ENCODE measurements around the gene LLGL1. TPM values are rescaled to one million over a fixed set of nuclear protein-coding genes. Genes with fewer than 3 reads are reported as not detected.

Gene LLGL1
- 10 to 100 TPM; 27.1 to 27.3 TPM for total RNA-seq

DNA sequence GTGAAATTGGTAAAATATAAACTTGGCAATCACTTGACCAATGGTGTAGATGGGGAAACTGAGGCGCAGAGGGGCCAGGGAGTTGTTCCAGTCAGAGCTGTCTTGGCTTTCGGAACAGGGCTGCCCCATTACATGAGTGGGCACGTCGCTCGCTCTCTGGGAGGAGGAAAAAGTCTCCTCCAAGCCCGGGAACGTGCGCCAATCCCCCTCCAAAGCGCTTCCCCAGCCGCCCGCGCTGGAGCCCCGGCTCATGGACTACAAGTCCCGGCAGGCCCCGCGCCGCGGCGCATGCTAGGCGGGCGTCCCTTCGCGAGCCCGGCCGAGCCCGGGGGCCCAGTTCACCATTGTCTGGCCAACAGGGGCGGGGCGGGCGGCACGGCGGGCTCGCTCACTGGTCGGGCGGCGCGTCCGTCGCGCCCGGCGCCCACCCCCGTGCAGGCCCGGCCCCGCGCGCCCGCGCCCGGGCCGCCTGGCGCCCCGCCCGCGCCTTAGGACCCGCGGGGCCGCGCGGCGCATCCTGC, at the start of gene LLGL1:
TSS of gene LLGL1 (plus strand) at position 515 of the 521 bp plus-strand sequence. CDS start 48 bp downstream, outside the sequence.
- H3K36me3 Mint-ChIP-seq (ENCODE audit: low read depth), result no peaks in the 10 kb centered on the region
- CTCF ChIA-PET, result no interaction called here
- H3K4me3 Mint-ChIP-seq, result peak within 1 kb of the TSS; percentile 86
- no peaks in the 10 kb centered on the region for H3K9me3 Mint-ChIP-seq (ENCODE audit: insufficient read depth)
- DNase-seq, result peak; percentile 97
- POLR2A ChIA-PET, result interaction anchor here (0.7 kb wide), 1 partner anchor 193 kb away, joined by 3 read pairs; no protein-coding TSS in a partner anchor
- H3K4me1 Mint-ChIP-seq (ENCODE audit: low read depth), result peaks cover 28% of the 10 kb centered on the region
- peak within 1 kb of the TSS; percentile 85 for H3K27ac Mint-ChIP-seq
- ATAC-seq, result peak; percentile 99
- H3K27me3 Mint-ChIP-seq (ENCODE audit: low read depth), result no peaks in the 10 kb centered on the region

DNA sequence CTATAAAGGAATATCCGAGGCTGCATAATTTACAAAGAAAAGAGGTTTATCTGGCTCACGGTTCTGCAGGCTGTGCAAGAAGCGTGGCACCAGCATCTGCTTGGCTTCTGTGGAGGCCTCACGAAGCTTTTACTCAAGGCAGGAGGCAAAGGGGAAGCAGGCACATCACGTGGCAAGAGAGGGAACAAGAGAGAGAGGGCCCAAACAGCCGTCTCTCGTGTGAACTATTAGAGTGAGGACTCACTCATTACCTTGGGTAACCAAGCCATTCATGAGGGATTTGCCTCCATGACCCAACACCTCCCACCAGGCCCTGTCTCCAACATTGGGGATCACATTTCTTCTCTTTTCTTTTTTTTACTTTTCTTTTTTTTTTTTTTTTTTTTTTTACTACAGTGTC, 49.3 kb upstream of the LLGL1 start:
- Mint-ChIP-seq H3K36me3 (ENCODE audit: low read depth) (no peaks in the 10 kb centered on the region), H3K4me3 (no peak overlapping the region), H3K27me3 (ENCODE audit: low read depth) (no peaks in the 10 kb centered on the region), H3K27ac (no peak overlapping the region), H3K4me1 (ENCODE audit: low read depth) (peaks cover 8% of the 10 kb centered on the region), H3K9me3 (ENCODE audit: insufficient read depth) (no peaks in the 10 kb centered on the region)
- no peak for ATAC-seq
- no peak for DNase-seq
- ChIA-PET CTCF (no interaction called here), POLR2A (no interaction called here)

DNA sequence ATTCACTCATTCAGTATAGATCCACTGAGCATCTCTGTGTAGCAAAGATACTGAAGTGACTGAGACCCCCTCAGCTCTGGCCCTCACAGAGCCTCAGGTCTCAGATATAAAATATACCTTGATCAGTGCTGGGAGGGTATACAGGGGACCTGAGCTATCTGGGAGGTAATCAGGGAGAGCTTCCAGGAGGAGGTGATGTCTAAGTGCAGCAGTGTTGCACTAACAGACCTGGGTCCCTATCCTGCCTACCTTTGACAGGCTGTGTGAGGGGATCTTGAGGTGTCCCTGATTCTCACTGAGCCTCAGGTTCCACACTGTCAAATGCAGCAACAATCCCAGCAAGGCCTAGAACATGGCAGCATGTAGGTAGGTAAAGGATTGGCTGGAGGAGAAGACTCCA, 48.3 kb upstream of the LLGL1 start:
- H3K27me3 Mint-ChIP-seq (ENCODE audit: low read depth), result no peaks in the 10 kb centered on the region
- H3K4me3 Mint-ChIP-seq, result no peak overlapping the region
- ATAC-seq (no peak), DNase-seq (no peak)
- no peak overlapping the region for H3K27ac Mint-ChIP-seq
- ChIA-PET CTCF (no interaction called here), POLR2A (interaction anchor here (0.9 kb wide), 1 partner anchor 12 kb away, joined by 3 read pairs; no protein-coding TSS in a partner anchor)
- H3K9me3 Mint-ChIP-seq (ENCODE audit: insufficient read depth), result no peaks in the 10 kb centered on the region
- peaks cover 17% of the 10 kb centered on the region for H3K4me1 Mint-ChIP-seq (ENCODE audit: low read depth)
- no peaks in the 10 kb centered on the region for H3K36me3 Mint-ChIP-seq (ENCODE audit: low read depth)

DNA sequence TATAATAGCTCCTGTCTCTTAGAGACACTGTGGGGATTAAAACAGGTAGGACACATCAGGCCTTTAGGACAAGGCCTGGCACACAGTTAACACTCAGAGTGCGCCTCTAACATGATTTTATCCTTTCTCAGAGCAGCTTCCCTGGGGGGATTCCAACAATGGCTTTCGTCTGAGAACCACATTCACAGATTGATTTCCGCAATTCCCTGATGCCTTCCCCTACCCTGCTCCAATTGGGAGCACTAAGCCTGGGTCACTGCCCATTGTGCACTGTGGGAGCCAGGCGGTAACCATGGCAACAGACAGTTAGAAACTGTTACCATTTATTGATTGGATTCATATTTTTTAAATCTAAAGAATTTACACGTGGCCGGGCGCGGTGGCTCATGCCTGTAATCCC, 47.7 kb upstream of the LLGL1 start:
- ATAC-seq (no peak), DNase-seq (no peak)
- no peaks in the 10 kb centered on the region for H3K36me3 Mint-ChIP-seq (ENCODE audit: low read depth)
- H3K9me3 Mint-ChIP-seq (ENCODE audit: insufficient read depth), result no peaks in the 10 kb centered on the region
- no peak overlapping the region for H3K4me3 Mint-ChIP-seq
- no peaks in the 10 kb centered on the region for H3K27me3 Mint-ChIP-seq (ENCODE audit: low read depth)
- H3K4me1 Mint-ChIP-seq (ENCODE audit: low read depth), result peaks cover 19% of the 10 kb centered on the region
- CTCF ChIA-PET, result no interaction called here
- H3K27ac Mint-ChIP-seq, result no peak overlapping the region
- POLR2A ChIA-PET, result interaction anchor here (0.9 kb wide), 1 partner anchor 12 kb away, joined by 3 read pairs; no protein-coding TSS in a partner anchor

DNA sequence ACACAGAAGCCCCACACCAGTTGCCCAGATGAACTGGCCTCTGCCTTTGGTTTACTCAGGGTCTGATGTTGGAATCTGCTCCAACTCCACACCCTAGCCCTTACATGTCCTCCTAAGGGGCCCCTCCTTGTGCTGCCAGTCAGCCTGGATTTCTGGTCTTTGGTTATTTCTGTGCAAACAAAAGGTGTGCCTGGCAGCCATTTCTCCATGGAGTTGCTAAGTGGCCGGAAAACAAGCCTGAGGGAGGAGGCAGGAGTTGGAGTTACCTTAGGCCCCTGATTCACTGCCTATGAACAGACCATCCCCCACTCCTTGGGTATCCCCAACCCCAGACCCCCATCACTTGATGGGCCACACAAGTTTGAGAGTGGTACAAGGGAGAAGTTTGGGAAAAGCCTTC, 46.2 kb upstream of the LLGL1 start:
- ATAC-seq, result no peak
- H3K27me3 Mint-ChIP-seq (ENCODE audit: low read depth), result no peaks in the 10 kb centered on the region
- H3K9me3 Mint-ChIP-seq (ENCODE audit: insufficient read depth), result no peaks in the 10 kb centered on the region
- no peak overlapping the region for H3K27ac Mint-ChIP-seq
- ChIA-PET POLR2A (no interaction called here), CTCF (no interaction called here)
- no peaks in the 10 kb centered on the region for H3K36me3 Mint-ChIP-seq (ENCODE audit: low read depth)
- H3K4me3 Mint-ChIP-seq, result no peak overlapping the region
- peaks cover 21% of the 10 kb centered on the region for H3K4me1 Mint-ChIP-seq (ENCODE audit: low read depth)
- no peak for DNase-seq

DNA sequence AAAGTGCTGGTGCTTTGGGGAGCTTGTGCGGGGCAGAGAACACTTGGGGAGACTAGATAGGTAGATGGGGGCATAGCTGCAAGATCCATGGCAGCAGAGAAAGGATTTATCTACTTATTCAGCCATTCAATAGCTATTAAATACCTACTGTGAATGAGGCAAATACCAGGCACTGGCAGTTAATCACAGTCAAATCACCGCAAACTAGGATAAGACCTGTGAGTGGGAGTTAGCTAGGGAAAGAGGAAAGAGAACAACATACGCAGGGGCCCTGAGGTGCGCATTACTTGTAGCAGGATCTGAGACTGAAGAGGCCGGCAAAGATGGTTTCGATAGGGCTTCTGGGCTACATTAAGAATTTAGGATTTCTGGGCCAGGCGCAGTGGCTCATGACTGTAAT, 45.6 kb upstream of the LLGL1 start:
- H3K36me3 Mint-ChIP-seq (ENCODE audit: low read depth), result peaks cover 5% of the 10 kb centered on the region
- no peak for DNase-seq

DNA sequence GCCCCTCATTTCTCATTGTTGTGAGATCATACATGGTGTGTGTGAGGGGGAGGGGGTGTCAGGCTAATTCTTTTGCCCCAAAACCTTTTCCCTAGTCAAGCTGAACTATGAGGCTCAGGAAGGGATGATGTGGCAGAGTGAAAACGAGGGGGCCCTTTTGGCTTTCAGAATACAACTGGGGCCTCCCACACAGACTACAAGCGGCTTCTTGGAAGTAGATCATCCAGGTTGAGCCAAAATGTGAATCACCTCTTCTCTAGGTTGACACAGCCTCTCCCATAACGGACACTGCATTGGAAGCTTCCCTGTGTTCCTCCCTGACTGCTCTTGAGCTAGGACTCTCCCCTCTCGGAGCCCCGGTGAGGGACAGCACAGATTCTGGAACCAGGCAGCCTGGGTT, 44.1 kb upstream of the LLGL1 start:
- CTCF ChIA-PET, result interaction anchor here (0.6 to 1.4 kb wide), 2 partner anchors 9 to 23 kb away, joined by 3 read pairs; no protein-coding TSS in a partner anchor
- DNase-seq (no peak), ATAC-seq (no peak)
- Mint-ChIP-seq H3K4me3 (peak overlapping the region; percentile 95), H3K36me3 (ENCODE audit: low read depth) (peaks cover 21% of the 10 kb centered on the region), H3K27me3 (ENCODE audit: low read depth) (no peaks in the 10 kb centered on the region), H3K4me1 (ENCODE audit: low read depth) (peaks cover 35% of the 10 kb centered on the region), H3K9me3 (ENCODE audit: insufficient read depth) (no peaks in the 10 kb centered on the region), H3K27ac (peak overlapping the region; percentile 100)
- POLR2A ChIA-PET, result interaction anchor here (3.8 kb wide), 1 partner anchor 11 kb away, joined by 15 read pairs; no protein-coding TSS in a partner anchor

More for the DNA sequence above, 45.6 kb upstream of the LLGL1 start:
- H3K27me3 Mint-ChIP-seq (ENCODE audit: low read depth), result no peaks in the 10 kb centered on the region
- no peak for ATAC-seq
- H3K9me3 Mint-ChIP-seq (ENCODE audit: insufficient read depth), result no peaks in the 10 kb centered on the region
- H3K4me3 Mint-ChIP-seq, result no peak overlapping the region
- CTCF ChIA-PET, result no interaction called here
- POLR2A ChIA-PET, result no interaction called here
- H3K27ac Mint-ChIP-seq, result no peak overlapping the region
- peaks cover 22% of the 10 kb centered on the region for H3K4me1 Mint-ChIP-seq (ENCODE audit: low read depth)

DNA sequence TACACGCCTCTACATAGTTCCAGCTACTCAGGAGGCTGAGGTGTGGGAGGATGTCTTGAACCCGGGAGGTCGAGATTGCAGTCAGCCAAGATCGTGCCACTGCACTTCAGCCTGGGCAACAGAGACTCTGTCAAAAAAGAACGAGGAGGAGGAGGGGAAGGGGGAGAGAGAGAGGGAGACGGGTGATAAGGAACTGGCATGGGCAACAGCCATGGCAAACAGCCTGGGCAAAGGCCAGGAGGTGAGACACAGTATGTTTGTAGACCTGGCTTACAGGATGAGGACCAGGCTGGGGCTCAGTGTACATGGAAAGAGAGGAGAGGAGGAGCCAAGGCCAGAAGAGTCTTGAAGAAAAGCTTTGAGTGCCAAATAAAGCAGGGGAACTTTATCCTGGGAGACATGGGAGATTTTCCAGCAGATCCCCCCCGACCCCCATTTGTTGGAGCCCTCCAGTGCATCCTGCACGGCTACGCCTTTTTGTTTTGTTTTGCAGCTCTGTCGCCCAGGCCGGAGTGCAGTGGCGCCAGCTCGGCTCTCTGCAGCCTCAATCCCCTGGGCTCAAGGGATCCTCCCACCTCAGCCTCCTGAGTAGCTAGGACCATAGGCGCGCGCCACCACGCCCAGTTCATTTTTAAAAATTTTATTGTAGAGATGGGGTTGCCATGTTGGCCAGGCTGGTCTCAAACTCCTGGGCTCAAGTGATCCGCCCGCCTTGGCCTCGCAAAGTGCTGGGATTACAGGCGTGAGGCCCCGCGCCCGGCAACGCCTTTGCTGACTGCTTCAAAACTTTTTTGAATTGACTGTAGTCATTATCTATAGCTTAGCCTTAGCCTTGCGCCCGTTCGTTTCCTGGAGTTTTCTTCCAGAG, 43.1 kb upstream of the LLGL1 start:
- DNase-seq (peak; percentile 31), ATAC-seq (no peak)
- ChIA-PET POLR2A (interaction anchor here (0.8 to 3.8 kb wide), 8 partner anchors 10 to 209 kb away, joined by 3 to 15 read pairs (median 4); partner anchors contain the start of genes DRC3, SMCR8, TOM1L2 and TOP3A), CTCF (interaction anchor here (1.1 to 4.1 kb wide), 9 partner anchors 11 to 444 kb away, joined by 3 to 19 read pairs (median 4); no protein-coding TSS in a partner anchor)
- H3K36me3 Mint-ChIP-seq (ENCODE audit: low read depth), result peaks cover 30% of the 10 kb centered on the region
- H3K9me3 Mint-ChIP-seq (ENCODE audit: insufficient read depth), result no peaks in the 10 kb centered on the region
- peaks cover 45% of the 10 kb centered on the region for H3K4me1 Mint-ChIP-seq (ENCODE audit: low read depth)
- H3K4me3 Mint-ChIP-seq, result peak overlapping the region; percentile 95
- H3K27me3 Mint-ChIP-seq (ENCODE audit: low read depth), result no peaks in the 10 kb centered on the region
- peak overlapping the region; percentile 100 for H3K27ac Mint-ChIP-seq

DNA sequence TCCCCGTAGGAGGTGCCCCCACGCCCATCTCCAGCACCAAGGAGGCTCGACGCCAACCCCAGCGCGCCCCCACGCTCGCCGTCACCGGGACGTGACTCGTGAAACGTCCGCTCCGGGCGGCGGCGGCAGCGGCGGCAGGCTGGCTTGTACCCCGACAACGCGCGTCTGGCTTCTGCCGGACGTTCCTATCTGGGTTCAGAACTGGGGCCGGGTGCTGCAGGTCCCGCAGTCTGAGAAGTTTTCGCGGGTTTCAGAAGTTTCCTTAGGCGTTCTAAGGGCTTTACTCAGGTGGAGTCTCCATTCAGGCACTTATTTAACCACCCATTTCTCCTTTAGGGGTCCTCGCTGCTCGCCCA, 42.5 kb upstream of the LLGL1 start:
- Mint-ChIP-seq H3K9me3 (ENCODE audit: insufficient read depth) (no peaks in the 10 kb centered on the region), H3K4me1 (ENCODE audit: low read depth) (peaks cover 51% of the 10 kb centered on the region)
- POLR2A ChIA-PET, result interaction anchor here (0.7 to 3.8 kb wide), 9 partner anchors 10 to 210 kb away, joined by 3 to 15 read pairs (median 4); partner anchors contain the start of genes DRC3, SMCR8, TOM1L2 and TOP3A

DNA sequence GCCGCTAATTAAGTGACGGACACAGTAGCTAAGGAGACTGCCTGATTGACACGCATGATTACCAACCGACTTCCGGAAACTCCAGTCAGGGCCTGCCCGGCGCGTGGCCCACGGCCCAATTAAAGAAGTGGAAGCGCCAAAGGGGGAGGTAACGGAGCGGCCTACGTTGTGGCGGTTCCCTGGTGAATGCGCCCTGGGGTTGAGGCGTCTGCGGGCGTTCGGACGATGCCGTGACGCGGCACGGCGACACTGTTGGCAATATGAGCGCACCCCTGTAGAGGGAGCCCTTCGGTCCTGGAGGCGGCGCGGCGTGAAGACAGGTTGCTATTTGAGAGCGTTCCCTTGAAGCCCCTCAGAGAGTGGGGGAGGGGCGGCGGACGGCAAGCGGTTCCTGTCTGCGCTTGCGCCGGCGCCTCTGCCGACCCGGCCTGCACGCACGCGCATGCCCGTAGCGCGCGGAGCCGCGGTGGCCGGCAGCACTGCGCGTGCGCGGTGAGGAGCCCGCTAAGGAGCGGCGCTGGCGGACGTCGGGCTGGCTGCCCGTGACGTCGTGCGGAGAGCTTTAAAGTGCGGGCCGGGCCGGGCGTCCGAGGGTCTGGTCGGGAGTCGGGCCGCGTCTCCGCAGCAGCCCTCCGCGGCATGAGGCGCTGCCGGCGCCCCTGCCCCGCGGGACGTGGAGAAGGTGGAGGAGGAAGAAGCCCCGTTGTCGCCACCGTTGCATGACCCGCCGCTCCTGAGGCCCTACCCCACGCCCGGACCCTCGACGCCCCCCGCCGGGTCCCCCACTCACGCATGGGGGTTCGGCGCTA, 41.9 kb upstream of the LLGL1 start, which contains the start of gene ALKBH5:
TSS of gene ALKBH5 (plus strand) at position 495 of the 809 bp plus-strand sequence. CDS start 416 bp downstream, outside the sequence.
- peak within 1 kb of the TSS; percentile 100 for H3K27ac Mint-ChIP-seq
- peaks cover 57% of the 10 kb centered on the region for H3K4me1 Mint-ChIP-seq (ENCODE audit: low read depth)
- peak within 1 kb of the TSS; percentile 95 for H3K4me3 Mint-ChIP-seq
- peak; percentile 98 for DNase-seq
- ATAC-seq, result peak; percentile 89
- H3K36me3 Mint-ChIP-seq (ENCODE audit: low read depth), result peaks cover 42% of the 10 kb centered on the region
- no peaks in the 10 kb centered on the region for H3K27me3 Mint-ChIP-seq (ENCODE audit: low read depth)
- CTCF ChIA-PET, result interaction anchor here (1.2 to 4.1 kb wide), 10 partner anchors 10 to 42 kb away, joined by 3 to 19 read pairs (median 5); no protein-coding TSS in a partner anchor
- POLR2A ChIA-PET, result interaction anchor here (0.7 to 3.8 kb wide), 9 partner anchors 11 to 132 kb away, joined by 3 to 15 read pairs (median 4); partner anchors contain the start of genes SMCR8 and TOP3A
- H3K9me3 Mint-ChIP-seq (ENCODE audit: insufficient read depth), result no peaks in the 10 kb centered on the region

More for the DNA sequence above, 42.5 kb upstream of the LLGL1 start:
- peak; percentile 86 for DNase-seq
- CTCF ChIA-PET, result interaction anchor here (1.1 to 4.1 kb wide), 8 partner anchors 11 to 443 kb away, joined by 3 to 19 read pairs (median 4); no protein-coding TSS in a partner anchor
- ATAC-seq, result peak; percentile 49
- Mint-ChIP-seq H3K27ac (peak overlapping the region; percentile 100), H3K27me3 (ENCODE audit: low read depth) (no peaks in the 10 kb centered on the region), H3K36me3 (ENCODE audit: low read depth) (peaks cover 37% of the 10 kb centered on the region), H3K4me3 (peak overlapping the region; percentile 95)
